Activated T-cell treated with anti-CD3 and anti-CD28 coated beads, Interleukin-2, amount 50 U/mL, for 48 hours (primary cell): ENCODE measurements around the gene RAMP1.
A peak's percentile ranks its signal among the peaks of the same experiment; 100 is the strongest.

Source experiments
- DNase-seq, 2 experiments: peaks; one replicate each; pipeline ENCODE4 v3.0.0-alpha.2; 2020

The RAMP1 gene

DNA sequence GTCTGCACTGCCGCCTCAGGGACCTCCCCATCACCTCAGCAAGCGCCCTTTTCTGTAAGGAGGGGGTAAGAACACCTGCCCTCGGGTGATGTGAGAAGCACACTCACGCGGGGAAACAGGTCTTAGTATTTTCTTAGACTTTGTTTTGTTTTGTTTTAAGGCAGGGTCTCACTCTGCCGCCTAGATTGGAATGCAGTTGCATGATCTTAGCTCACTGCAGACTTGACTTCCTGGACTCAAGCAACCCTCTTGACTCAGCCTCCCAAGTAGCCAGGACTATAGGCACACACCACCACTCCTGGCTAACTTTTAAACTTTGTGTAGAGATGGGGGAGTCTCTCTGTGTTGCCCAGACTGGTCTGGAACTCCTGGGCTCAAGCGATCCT, 37.1 kb downstream of the RAMP1 start:
- no peak for DNase-seq

DNA sequence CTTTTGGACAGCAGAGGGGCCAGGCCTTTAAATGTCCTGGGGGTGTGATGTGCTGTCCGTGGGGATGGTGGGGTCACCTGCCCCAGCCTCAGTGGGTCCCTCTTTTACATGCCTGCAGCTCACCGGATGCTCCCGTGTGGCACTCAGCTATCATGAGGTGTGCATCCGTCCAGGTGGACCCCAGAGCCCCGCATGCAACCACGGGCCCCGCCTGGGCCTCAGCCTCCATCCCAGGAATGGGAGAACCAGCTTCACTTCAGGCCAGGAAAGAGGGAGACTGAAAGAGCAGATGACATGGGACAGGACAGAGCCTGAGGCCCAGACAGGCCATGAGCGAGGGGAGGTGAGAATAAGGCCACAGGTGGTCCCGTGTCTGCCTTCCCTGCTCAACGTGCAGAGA, 37.5 kb downstream of the RAMP1 start:
- no peak for DNase-seq

- no peak for DNase-seq
These were observed 38.6 kb downstream of the RAMP1 start for GRCh38 chr2:237898057-237898414.

- no peak for DNase-seq
These were observed 41.7 kb downstream of the RAMP1 start for GRCh38 chr2:237900891-237901831.

- DNase-seq = no peak
These were observed 42.8 kb downstream of the RAMP1 start for GRCh38 chr2:237901932-237902850.

DNA sequence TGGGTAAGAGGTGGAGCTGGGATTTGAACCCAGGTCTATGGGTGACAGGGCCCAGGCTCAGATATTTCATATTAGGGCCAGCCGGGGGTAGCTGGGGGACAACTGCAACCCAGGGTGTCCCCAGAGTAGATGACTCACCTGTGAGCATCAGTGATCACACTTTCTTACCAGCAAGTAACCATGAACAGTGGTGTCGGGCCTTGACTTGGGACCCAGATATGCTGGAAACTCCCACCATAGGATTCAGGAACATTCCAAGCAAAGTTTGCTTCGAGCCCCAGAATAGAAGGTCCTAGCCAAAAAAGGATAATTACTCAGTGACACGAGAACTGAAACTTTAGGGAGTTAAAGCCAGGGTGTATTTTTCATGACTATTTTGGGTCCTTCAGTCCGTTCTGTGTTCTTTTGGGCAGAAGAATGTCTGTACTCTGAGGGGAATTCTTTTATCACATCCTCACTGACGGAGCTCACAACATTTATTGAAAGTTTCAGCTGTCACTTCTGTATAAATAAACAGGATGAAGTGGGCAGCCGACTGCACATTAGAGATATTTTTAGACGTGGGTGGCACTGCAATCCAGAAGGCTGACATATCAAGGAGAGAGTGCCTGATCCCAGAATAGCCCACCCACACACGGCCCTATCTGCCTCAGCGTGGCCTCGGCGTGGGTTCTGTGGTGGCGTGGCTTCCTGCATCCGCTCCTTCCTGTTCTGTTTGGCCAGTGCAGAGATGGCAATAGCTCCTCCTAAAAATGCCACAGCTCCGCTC, 45.6 kb downstream of the RAMP1 start:
- DNase-seq = peak; percentile 47 to 59

DNA sequence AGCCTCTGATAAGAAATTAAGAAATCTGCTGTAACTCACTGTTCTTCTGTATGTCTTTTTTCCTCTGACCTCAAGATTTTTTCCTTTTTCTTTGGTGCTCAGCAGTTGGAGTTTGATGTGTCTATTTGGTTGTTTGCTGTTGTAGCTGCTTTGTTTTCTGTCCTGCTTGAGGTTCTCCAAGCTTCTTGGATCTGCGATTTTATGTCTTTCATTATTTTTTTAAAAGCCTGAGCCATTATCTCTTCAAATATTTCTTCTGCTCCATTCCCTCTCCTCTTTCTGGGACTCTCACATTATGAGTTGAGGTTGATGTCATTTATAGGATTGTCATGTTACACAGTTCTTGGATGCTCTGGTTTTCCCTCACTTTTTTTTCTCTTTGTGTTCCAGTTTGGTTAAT, 47.7 kb downstream of the RAMP1 start:
- no peak for DNase-seq

- DNase-seq = no peak
These were observed 49.8 kb downstream of the RAMP1 start for GRCh38 chr2:237909075-237909695.

DNA sequence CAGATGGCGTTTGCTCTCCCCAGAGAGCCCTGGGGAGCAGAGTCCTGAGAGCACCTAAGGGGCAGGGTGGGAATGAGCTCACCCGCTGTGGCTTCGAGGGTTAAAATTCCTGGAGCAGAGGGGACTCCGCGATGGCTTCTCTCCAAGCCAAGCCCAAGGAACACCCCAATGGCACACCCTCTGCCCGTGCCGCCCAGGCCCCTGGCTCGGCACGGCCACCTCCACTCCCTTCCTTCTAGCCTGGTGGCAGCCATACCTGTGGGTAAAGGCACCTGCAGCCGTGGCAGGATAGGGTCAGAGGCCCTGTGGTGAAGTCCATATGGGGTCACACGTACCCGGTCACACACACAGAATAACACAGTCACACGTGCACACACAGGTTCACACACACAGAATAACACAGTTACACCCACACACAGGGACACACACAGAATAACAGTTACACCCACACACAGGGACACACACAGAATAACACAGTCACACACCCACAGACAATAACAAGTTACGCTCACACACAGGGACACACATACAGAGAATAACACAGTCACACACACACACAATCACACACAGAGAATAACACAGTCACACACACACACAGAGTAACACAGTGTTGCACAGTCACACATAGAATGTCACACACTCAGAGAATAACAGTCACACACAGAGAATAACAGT, 50.5 kb downstream of the RAMP1 start:
- DNase-seq = no peak

DNA sequence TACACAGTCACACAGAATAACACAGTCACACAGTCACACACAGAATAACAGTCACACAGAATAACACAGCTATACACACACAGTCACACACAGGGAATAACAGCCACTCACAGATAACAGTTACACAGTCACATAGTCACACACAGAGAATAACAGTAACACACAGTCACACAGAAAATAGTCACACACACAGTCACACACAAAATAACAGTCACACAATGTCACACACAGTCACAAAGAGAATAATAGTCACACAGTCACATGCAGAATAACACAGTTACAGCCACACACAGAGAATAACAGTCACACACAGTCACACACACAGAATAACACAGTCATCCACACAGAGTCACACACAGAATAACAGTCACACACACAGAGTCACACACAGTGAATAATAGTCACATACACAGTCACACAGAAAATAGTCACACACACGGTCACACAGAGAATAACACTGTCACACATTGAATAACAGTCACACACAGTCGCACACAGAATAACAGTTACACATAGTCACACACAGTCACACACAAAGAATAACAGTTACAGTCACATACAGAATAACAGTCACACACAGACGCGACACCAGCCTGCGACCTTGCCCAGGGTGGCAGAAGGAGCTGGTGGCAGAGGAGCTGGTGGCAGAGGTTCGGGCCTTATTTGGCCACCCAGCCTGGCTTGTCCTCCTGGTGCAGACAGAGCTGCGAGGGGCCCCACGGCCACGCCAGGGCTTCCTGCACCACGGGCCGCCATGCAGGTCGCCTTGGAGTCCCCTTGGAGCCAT, 51.3 kb downstream of the RAMP1 start:
- no peak for DNase-seq

DNA sequence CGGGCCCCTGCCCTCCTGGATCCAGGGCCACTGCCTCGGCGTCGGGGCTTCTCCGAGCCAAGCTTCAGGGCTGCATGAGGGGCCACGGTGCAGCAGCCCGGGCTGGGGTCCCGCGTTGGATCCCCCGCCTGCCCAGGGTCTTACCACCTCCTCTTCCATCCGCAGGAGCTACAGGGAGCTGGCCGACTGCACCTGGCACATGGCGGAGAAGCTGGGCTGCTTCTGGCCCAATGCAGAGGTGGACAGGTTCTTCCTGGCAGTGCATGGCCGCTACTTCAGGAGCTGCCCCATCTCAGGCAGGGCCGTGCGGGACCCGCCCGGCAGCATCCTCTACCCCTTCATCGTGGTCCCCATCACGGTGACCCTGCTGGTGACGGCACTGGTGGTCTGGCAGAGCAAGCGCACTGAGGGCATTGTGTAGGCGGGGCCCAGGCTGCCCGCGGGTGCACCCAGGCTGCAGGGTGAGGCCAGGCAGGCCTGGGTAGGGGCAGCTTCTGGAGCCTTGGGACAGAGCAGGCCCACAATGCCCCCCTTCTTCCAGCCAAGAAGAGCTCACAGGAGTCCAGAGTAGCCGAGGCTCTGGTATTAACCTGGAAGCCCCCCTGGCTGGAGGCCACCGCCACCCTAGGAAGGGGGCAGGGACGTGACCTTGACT, 52.1 kb downstream of the RAMP1 start:
- no peak for DNase-seq

DNA sequence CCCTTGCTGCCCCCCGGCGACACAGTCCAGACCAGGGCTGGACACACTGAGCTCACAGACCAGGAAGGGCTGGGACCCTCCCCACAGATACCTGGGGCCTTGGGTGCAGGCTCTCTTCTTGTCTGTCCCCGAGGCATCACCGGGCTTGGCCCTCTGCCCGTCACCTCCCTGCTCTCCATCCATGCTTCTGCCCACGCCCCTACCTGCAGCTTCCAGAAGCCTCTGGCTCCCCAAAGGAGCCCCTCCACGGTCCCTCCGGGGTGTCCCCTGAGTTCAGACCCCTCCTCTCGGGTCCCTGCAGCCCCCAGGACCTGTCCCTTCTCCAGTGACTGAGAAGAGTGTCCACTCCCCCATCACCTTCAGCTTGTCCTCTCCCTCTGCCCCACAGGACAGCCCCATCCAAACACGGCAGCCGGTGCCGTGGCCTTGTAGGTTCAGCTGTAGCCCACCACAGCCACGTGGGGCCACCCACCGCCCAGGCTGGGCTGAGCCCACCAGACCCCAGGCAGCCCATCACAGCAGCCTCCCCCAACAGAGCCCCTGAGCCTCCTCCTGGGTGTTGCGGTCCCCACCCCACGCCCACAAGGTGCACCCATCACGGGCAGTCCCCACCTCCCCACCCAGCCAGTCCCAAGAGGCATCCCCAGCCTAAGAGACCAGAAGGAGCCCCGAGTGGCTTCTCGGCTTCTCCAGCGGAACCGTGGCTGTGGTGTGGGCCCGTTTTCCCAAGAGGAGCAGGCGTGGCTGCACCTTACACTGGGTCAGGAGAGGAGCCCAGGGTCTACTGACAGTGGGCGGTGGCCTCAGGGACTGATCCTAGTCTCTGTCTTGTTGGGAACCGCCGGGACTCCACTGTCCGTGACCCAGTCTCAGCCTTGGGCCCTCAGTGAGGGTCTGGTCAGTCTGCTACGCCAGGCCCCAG, 53.1 kb downstream of the RAMP1 start:
- DNase-seq = no peak

GRCh38 chr2:237913193-237913917, 53.9 kb downstream of the RAMP1 start:
- DNase-seq = no peak

GRCh38 chr2:237915576-237915975, 56.2 kb downstream of the RAMP1 start:
- DNase-seq = no peak

DNA sequence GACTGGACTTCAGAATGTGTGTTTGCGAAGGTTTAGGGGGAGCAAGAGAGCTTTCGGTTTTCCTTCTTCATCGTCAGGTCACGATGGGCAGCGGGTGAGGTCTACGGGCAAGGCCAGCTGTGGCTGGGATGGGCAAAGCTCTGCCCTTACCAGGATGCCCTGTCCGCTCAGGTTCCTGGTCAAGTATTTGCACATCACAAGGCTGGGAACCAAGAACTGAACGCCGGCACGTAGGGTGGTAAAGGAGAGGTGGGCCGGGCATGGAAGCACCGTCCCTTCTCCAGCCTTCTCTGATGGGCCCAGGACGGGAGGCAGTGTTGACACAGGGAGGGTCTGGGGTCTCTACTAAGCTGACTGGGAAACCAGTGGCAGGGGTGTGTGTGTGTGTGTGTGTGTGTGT, 56.9 kb downstream of the RAMP1 start:
- no peak for DNase-seq

GRCh38 chr2:237917696-237918374, 58.4 kb downstream of the RAMP1 start:
- no peak for DNase-seq

GRCh38 chr2:237919593-237919992, 60.2 kb downstream of the RAMP1 start:
- no peak for DNase-seq

DNA sequence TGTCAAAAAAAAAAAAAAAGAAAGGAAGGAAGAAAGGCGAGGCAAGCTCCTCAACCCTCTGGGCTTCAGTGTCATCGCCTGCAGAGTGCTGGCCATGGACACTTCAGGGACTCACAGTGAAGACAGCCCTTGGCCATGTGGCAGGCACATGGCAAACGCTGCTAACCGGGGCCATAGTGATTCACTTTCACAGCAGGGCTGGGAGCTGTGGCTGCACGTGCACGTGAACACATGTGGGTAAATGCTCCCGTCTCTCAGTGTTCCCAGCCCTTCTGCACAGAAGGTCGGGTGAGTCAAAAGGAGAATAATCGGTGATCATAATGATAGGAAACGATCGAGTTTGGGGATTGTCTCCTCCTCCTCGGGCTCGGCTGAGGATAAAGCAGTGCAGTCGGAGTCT, 61.2 kb downstream of the RAMP1 start:
- DNase-seq = no peak
